OCI-LY7 (cell line): ENCODE results near the gene CIDEA. TPM values are rescaled to one million over a fixed set of nuclear protein-coding genes. Genes with fewer than 3 reads are reported as not detected.

Experiments used
- BruUV-seq: library from RNA; stranded (reverse); fragments of 400-500 nt; replicated peaks from 2 replicates; lab custom pipeline; 2021; lab: Mats Ljungman, UMichigan
- CTCF ChIA-PET: fragments of 300-600 bp; sonication (Branson Sonifier 250); formaldehyde crosslinking; loops from one replicate; lab custom pipeline; 2022; ENCODE audit warnings: antibody characterized with exemption; ENCODE audit not compliant: unreplicated experiment; lab: Charles Lee
- POLR2A ChIA-PET: fragments of 300-600 bp; sonication (Branson Sonifier 250); formaldehyde crosslinking; loops from one replicate; lab custom pipeline; 2022; ENCODE audit warnings: antibody characterized with exemption; lab: Charles Lee
- DNase-seq: peaks from one replicate; pipeline ENCODE4 v3.0.0-alpha.2; 2015; ENCODE audit warnings: low spot score
- H2AFZ ChIP-seq: fragments of 200-600 bp; sonication (generic), shearing (Covaris generic); 2 replicates; pipeline ENCODE4 v1.6.1; 2014; ENCODE audit warnings: mild to moderate bottlenecking, antibody characterized with exemption, low read length, moderate library complexity
- H3K27ac ChIP-seq: fragments of 200-600 bp; sonication (generic); 2 replicates; pipeline ENCODE4 v1.5.1; 2014; ENCODE audit warnings: mixed run types, low read depth, mild to moderate bottlenecking, moderate library complexity, low read length, inconsistent platforms; ENCODE audit not compliant: poor library complexity, severe bottlenecking
- H3K36me3 ChIP-seq: fragments of 200-600 bp; sonication (generic); 2 replicates; pipeline ENCODE4 v1.6.1; 2014; ENCODE audit warnings: mild to moderate bottlenecking, antibody characterized with exemption, low read length, moderate library complexity, mixed read lengths; ENCODE audit not compliant: insufficient read depth
- H3K4me1 ChIP-seq: fragments of 200-600 bp; sonication (generic); 2 replicates; pipeline ENCODE4 v1.5.1; 2014; ENCODE audit warnings: mild to moderate bottlenecking, low read length; ENCODE audit not compliant: insufficient read depth, poor library complexity, severe bottlenecking
- H3K4me2 ChIP-seq: fragments of 200-600 bp; sonication (generic); 2 replicates; pipeline ENCODE4 v1.6.1; 2014; ENCODE audit warnings: mild to moderate bottlenecking, low read length
- H3K4me3 ChIP-seq: fragments of 200-600 bp; sonication (generic); 2 replicates; pipeline ENCODE4 v1.5.1; 2014; ENCODE audit warnings: mild to moderate bottlenecking, low read depth, low read length; ENCODE audit not compliant: poor library complexity, severe bottlenecking
- H3K79me2 ChIP-seq: fragments of 200-600 bp; sonication (generic); 2 replicates; pipeline ENCODE4 v1.6.1; 2016; ENCODE audit warnings: low read depth, mild to moderate bottlenecking, low read length, moderate library complexity, mixed read lengths; ENCODE audit not compliant: insufficient read depth
- H3K9me2 ChIP-seq: fragments of 200-600 bp; sonication (generic); 2 replicates; pipeline ENCODE4 v1.6.1; 2016; ENCODE audit warnings: mild to moderate bottlenecking, low read length, mixed read lengths; ENCODE audit not compliant: insufficient read depth
- H3K9me3 ChIP-seq: fragments of 200-600 bp; sonication (generic); 2 replicates; pipeline ENCODE4 v1.6.1; 2014; ENCODE audit warnings: mild to moderate bottlenecking, mixed run types, low read length, mixed read lengths
- H4K20me1 ChIP-seq: fragments of 200-600 bp; sonication (generic); 2 replicates; pipeline ENCODE4 v1.6.1; 2014; ENCODE audit warnings: mild to moderate bottlenecking, antibody characterized with exemption, low read length, moderate library complexity, mixed read lengths; ENCODE audit not compliant: insufficient read depth
- EZH2phosphoT487 ChIP-seq: fragments of 200-600 bp; sonication (generic); IDR thresholded peaks from 2 replicates; pipeline ENCODE4 v1.6.1; 2018; ENCODE audit warnings: low read depth, borderline replicate concordance, mild to moderate bottlenecking, mixed run types, antibody characterized with exemption, low read length, moderate library complexity, mixed read lengths
- intact Hi-C: fragments of 100-400 bp; cut with micrococcal nuclease; formaldehyde crosslinking; loops from one replicate; pipeline ENCODE4 v1.10.0; 2022; ENCODE audit not compliant: unreplicated experiment
- total RNA-seq, 2 experiments: library from RNA; depleted of rRNA in 1 of 2; stranded (reverse); fragments of >200 nt in 1 of 2; shearing (Covaris generic) in 1 of 2; gene quantifications; 2 replicates each; pipeline ENCODE4 v1.2.3, GENCODE V29; 2014 to 2022
- TF ChIP-seq, protein P1 (sequence below): fragments of 200-600 bp; sonication (generic); conservative IDR thresholded peaks from 2 replicates; pipeline ENCODE4 v1.5.1; 2014; ENCODE audit warnings: mild to moderate bottlenecking, antibody characterized with exemption, low read length, moderate library complexity, mixed read lengths

Gene CIDEA
- total RNA-seq, 2 experiments from 2014 or later = not detected

DNA sequence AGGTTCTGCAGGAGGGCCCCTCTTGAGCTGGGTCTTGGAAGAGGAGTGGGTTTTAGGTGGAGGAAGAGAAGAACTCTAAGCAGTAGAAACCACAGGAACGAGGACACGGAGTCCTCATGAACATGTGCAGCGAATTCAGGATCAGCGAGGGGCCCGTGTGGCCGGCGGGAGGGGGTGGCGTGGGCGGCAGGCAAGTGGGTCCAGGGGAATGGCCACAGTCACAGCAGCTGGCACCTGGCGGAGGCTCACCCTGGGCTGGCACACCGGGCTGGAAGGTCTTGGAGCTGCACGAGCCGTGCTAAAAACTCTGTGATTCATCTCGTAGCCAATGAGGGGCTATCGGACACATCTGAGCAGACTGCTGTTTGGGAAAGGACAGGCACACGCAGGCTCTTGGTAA is 18.0 kb upstream of the CIDEA start:
- Histone ChIP-seq H3K9me2 (no peaks in the 10 kb centered on the region), H3K4me2 (no peak overlapping the region), H3K27ac (no peak overlapping the region), H3K36me3 (no peaks in the 10 kb centered on the region), H2AFZ (no peak overlapping the region), H3K79me2 (no peaks in the 10 kb centered on the region), H3K4me1 (no peaks in the 10 kb centered on the region), H3K4me3 (no peak overlapping the region), H3K9me3 (no peaks in the 10 kb centered on the region), H4K20me1 (no peaks in the 10 kb centered on the region)
- CTCF ChIA-PET = no interaction called here
- no TSS peak for BruUV-seq
- no peak for TF ChIP-seq EZH2phosphoT487
- TF ChIP-seq, protein P1, sequence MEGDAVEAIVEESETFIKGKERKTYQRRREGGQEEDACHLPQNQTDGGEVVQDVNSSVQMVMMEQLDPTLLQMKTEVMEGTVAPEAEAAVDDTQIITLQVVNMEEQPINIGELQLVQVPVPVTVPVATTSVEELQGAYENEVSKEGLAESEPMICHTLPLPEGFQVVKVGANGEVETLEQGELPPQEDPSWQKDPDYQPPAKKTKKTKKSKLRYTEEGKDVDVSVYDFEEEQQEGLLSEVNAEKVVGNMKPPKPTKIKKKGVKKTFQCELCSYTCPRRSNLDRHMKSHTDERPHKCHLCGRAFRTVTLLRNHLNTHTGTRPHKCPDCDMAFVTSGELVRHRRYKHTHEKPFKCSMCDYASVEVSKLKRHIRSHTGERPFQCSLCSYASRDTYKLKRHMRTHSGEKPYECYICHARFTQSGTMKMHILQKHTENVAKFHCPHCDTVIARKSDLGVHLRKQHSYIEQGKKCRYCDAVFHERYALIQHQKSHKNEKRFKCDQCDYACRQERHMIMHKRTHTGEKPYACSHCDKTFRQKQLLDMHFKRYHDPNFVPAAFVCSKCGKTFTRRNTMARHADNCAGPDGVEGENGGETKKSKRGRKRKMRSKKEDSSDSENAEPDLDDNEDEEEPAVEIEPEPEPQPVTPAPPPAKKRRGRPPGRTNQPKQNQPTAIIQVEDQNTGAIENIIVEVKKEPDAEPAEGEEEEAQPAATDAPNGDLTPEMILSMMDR = no peak
- intact Hi-C loops = loop anchor here (5.0 to 10.0 kb wide), 3 partner anchors 181 to 579 kb away; no protein-coding TSS in a partner anchor
- DNase-seq = no peak
- POLR2A ChIA-PET = interaction anchor here (1.4 kb wide), 1 partner anchor 10 kb away, joined by 3 read pairs; no protein-coding TSS in a partner anchor

- no peaks in the 10 kb centered on the region for H3K36me3 ChIP-seq
- BruUV-seq = no TSS peak
- intact Hi-C loops = loop anchor here (5.0 to 10.0 kb wide), 3 partner anchors 182 to 580 kb away; no protein-coding TSS in a partner anchor
- H3K4me1 ChIP-seq = no peaks in the 10 kb centered on the region
- TF ChIP-seq, protein P1 = peak; percentile 90
- TF ChIP-seq EZH2phosphoT487 = no peak
- no peaks in the 10 kb centered on the region for H4K20me1 ChIP-seq
- H3K4me2 ChIP-seq = peak overlapping the region; percentile 30; the same call in 1 of the 2 replicates
- ChIA-PET POLR2A (interaction anchor here (1.4 kb wide), 1 partner anchor 9 kb away, joined by 3 read pairs; no protein-coding TSS in a partner anchor), CTCF (interaction anchor here (0.6 kb wide), 1 partner anchor 242 kb away, joined by 3 read pairs; no protein-coding TSS in a partner anchor)
- no peaks in the 10 kb centered on the region for H3K79me2 ChIP-seq
- no peaks in the 10 kb centered on the region for H3K9me3 ChIP-seq
- H3K4me3 ChIP-seq = no peak overlapping the region
- H3K9me2 ChIP-seq = no peaks in the 10 kb centered on the region
- DNase-seq = peak; percentile 51
- no peak overlapping the region for H3K27ac ChIP-seq
- H2AFZ ChIP-seq = no peak overlapping the region
These were observed 17.0 kb upstream of the CIDEA start for GRCh38 chr18:12236934-12237832.
